Endothelial cell of umbilical vein (primary cell): Measurements from ENCODE around the gene ATXN3. TPM values are rescaled to one million over a fixed set of nuclear protein-coding genes. Genes with fewer than 3 reads are reported as not detected.

Source experiments
- BruUV-seq: library from RNA; stranded (reverse); fragments of 400-500 nt; replicated peaks from 2 replicates; lab custom pipeline; 2021; lab: Mats Ljungman, UMichigan
- CTCF ChIA-PET: fragments of 300-600, 350-600 bp; sonication (Branson Sonifier 250); formaldehyde crosslinking; loops from one replicate; lab custom pipeline; 2021; ENCODE audit warnings: antibody characterized with exemption, inconsistent platforms; lab: Charles Lee
- POLR2A ChIA-PET: fragments of 300-600, 350-600 bp; sonication (Branson Sonifier 250); formaldehyde crosslinking; loops from one replicate; lab custom pipeline; 2021; ENCODE audit warnings: antibody characterized with exemption, inconsistent platforms; lab: Charles Lee
- DNase-seq: peaks from one replicate; pipeline ENCODE4 v3.0.0-alpha.2; 2011; ENCODE audit warnings: low read depth, low spot score
- FAIRE-seq: peaks from 2 replicates; lab custom pipeline; 2011; peaks lifted over from hg19 to GRCh38; lab: Jason Lieb, UNC
- H2AFZ ChIP-seq: 2 replicates; pipeline ENCODE4 v1.6.0; 2012; ENCODE audit warnings: low read depth, low read length, control low read depth, inconsistent platforms
- H3K27ac ChIP-seq: 2 replicates; pipeline ENCODE4 v1.5.1; 2011; ENCODE audit warnings: low read depth, mild to moderate bottlenecking, control low read depth, low read length, moderate library complexity; ENCODE audit not compliant: insufficient read depth
- H3K27me3 ChIP-seq, 2 experiments: 2 replicates each; pipeline versions ENCODE4 v1.6.0 to v1.6.1; 2011; ENCODE audit warnings: low read length in 2 of 2, mixed read lengths in 1 of 2; ENCODE audit not compliant: control insufficient read depth in 2 of 2, insufficient read depth in 2 of 2
- H3K36me3 ChIP-seq, 2 experiments: 2 replicates in 1 of 2; 3 replicates in 1 of 2; pipeline ENCODE4 v1.5.1; 2011; ENCODE audit warnings: low read length in 2 of 2, mild to moderate bottlenecking in 1 of 2, moderate library complexity in 1 of 2; ENCODE audit not compliant: control insufficient read depth in 2 of 2, insufficient read depth in 2 of 2; ENCODE audit errors: extremely low read depth in 1 of 2
- H3K4me1 ChIP-seq: 3 replicates; pipeline ENCODE4 v1.5.1; 2011; ENCODE audit warnings: mild to moderate bottlenecking, low read length; ENCODE audit not compliant: control insufficient read depth, insufficient read depth; ENCODE audit errors: extremely low read depth
- H3K4me2 ChIP-seq: 2 replicates; pipeline ENCODE4 v1.6.1; 2011; ENCODE audit warnings: low read length, control low read depth, mixed read lengths; ENCODE audit not compliant: insufficient read depth
- H3K4me3 ChIP-seq, 3 experiments: fragments of 200-600 bp in 1 of 3; sonication (generic), shearing (Covaris generic) in 1 of 3; replicated peaks in 1 of 3; 2 replicates each; pipeline ENCODE4 v1.5.1; 2011 to 2016; ENCODE audit warnings: control low read depth in 3 of 3, low read length in 3 of 3, mild to moderate bottlenecking in 2 of 3, inconsistent platforms in 1 of 3, low read depth in 1 of 3, moderate library complexity in 1 of 3; ENCODE audit not compliant: insufficient read depth in 1 of 3
- H3K79me2 ChIP-seq: 2 replicates; pipeline ENCODE4 v1.6.0; 2012; ENCODE audit warnings: low read length, inconsistent platforms; ENCODE audit not compliant: control insufficient read depth, insufficient read depth
- H3K9ac ChIP-seq: replicated peaks from 2 replicates; pipeline ENCODE3; 2011; ENCODE audit warnings: low read length, control low read depth; ENCODE audit not compliant: insufficient read depth; ENCODE audit errors: extremely low read depth
- H3K9me1 ChIP-seq: replicated peaks from 3 replicates; pipeline ENCODE4 v1.6.0; 2011; ENCODE audit warnings: mild to moderate bottlenecking, low read length; ENCODE audit not compliant: control insufficient read depth, insufficient read depth; ENCODE audit errors: extremely low read depth
- H3K9me3 ChIP-seq: replicated peaks from 2 replicates; pipeline ENCODE4 v1.5.1; 2012; ENCODE audit warnings: low read length, inconsistent platforms; ENCODE audit not compliant: control insufficient read depth, insufficient read depth
- H4K20me1 ChIP-seq: replicated peaks from 2 replicates; pipeline ENCODE3; 2011; ENCODE audit warnings: mild to moderate bottlenecking, low read length; ENCODE audit not compliant: control insufficient read depth, insufficient read depth; ENCODE audit errors: extremely low read depth
- CTCF ChIP-seq, 2 donors: IDR thresholded peaks; 1 replicate in 1 of 2; 2 replicates in 1 of 2; pipeline ENCODE4 v1.5.1; 2011; ENCODE audit warnings: low read length in 2 of 2, mild to moderate bottlenecking in 2 of 2, moderate library complexity in 2 of 2, control low read depth in 1 of 2, inconsistent platforms in 1 of 2, low read depth in 1 of 2; ENCODE audit not compliant: insufficient read depth in 1 of 2; ENCODE audit errors: extremely low read depth in 1 of 2
- EZH2 ChIP-seq: IDR thresholded peaks from 2 replicates; pipeline ENCODE4 v1.6.1; 2012; ENCODE audit warnings: borderline replicate concordance, low read depth, mild to moderate bottlenecking, moderate library complexity, low read length, inconsistent platforms; ENCODE audit not compliant: severe bottlenecking
- FOS ChIP-seq: IDR thresholded peaks from 2 replicates; pipeline ENCODE4 v1.6.1; 2011; ENCODE audit warnings: mild to moderate bottlenecking, low read length, moderate library complexity, borderline replicate concordance; ENCODE audit not compliant: insufficient read depth
- GATA2 ChIP-seq: IDR thresholded peaks from 2 replicates; pipeline ENCODE4 v1.7.0; 2011; ENCODE audit warnings: low read depth, mild to moderate bottlenecking, moderate library complexity, mixed read lengths, low read length; ENCODE audit not compliant: insufficient read length, insufficient read depth
- JUN ChIP-seq: IDR thresholded peaks from 2 replicates; pipeline ENCODE4 v1.6.1; 2011; ENCODE audit warnings: borderline replicate concordance, low read depth; ENCODE audit not compliant: insufficient read length, insufficient read depth
- MAX ChIP-seq: IDR thresholded peaks from 2 replicates; pipeline ENCODE4 v1.6.1; 2011; ENCODE audit not compliant: insufficient read depth, insufficient read length
- MYC ChIP-seq: IDR thresholded peaks from one replicate; pipeline ENCODE4 v1.6.1; 2011; ENCODE audit warnings: mild to moderate bottlenecking, low read depth, low read length
- POLR2A ChIP-seq: IDR thresholded peaks from 2 replicates; pipeline ENCODE4 v1.6.1; 2012; ENCODE audit warnings: low read depth, mild to moderate bottlenecking, control low read depth, low read length
- POLR2AphosphoS5 ChIP-seq: IDR thresholded peaks from 2 replicates; pipeline ENCODE4 v1.6.1; 2012; ENCODE audit warnings: low read depth, mild to moderate bottlenecking, control low read depth, low read length, moderate library complexity; ENCODE audit not compliant: insufficient read depth
- dilution Hi-C: fragments of 300-500 bp; cut with MboI; formaldehyde crosslinking; loops from one replicate; pipeline ENCODE4 v1.15.0; 2019; ENCODE audit warnings: low sequenced_read_pairs; ENCODE audit not compliant: extremely low pct_ligation_motif_present
- intact Hi-C: fragments of 100-400 bp; cut with micrococcal nuclease; formaldehyde crosslinking; loops from one replicate; pipeline ENCODE4 v1.10.0; 2022
- polyA plus RNA-seq, 4 experiments: library from polyadenylated mRNA; depleted of rRNA in 3 of 4; stranded (reverse) in 3 of 4; unstranded in 1 of 4; fragments of >200 nt; gene quantifications; 2 replicates each; pipeline versions ENCODE4 v1.2.1 to v1.2.3, GENCODE V29; 2011 to 2012; ENCODE audit warnings: missing spikeins in 1 of 4
- total RNA-seq: library from RNA; stranded (reverse); gene quantifications from 2 replicates; pipeline ENCODE4 v1.2.3, GENCODE V29; 2021

Gene ATXN3
- total and polyA plus RNA-seq, 2 donors (not counting 3 experiments of a cell fraction or from before 2014, with no cell fraction given) = 7.9 to 30.2 TPM

- dilution Hi-C loops = no loop called here
- Histone ChIP-seq H3K27ac (peak overlapping the region; percentile 56), H4K20me1 (no peaks in the 10 kb centered on the region), H2AFZ (peak overlapping the region; percentile 69), H3K4me2 (peak overlapping the region; percentile 68), H3K79me2 (peaks cover 21% of the 10 kb centered on the region), H3K9me1 (no peaks in the 10 kb centered on the region), H3K9me3 (no peaks in the 10 kb centered on the region), H3K9ac (peak overlapping the region; percentile 77), H3K4me1 (peaks cover 5% of the 10 kb centered on the region), H3K36me3 (no peaks in the 10 kb centered on the region), H3K27me3 (peaks cover 0 to 1% of the 10 kb centered on the region in 2 experiments), H3K4me3 (peak overlapping the region; percentile 63 to 90 (median 83))
- ChIA-PET CTCF (interaction anchor here (0.8 to 4.0 kb wide), 10 partner anchors 15 to 585 kb away, joined by 3 to 145 read pairs (median 6); partner anchors contain the start of genes CPSF2, NDUFB1 and TRIP11), POLR2A (interaction anchor here (0.6 to 1.7 kb wide), 4 partner anchors 8 to 65 kb away, joined by 4 to 11 read pairs (median 4); partner anchors contain the start of gene TRIP11)
- BruUV-seq = TSS peak; percentile 56
- intact Hi-C loops = loop anchor here (5.0 to 10.0 kb wide), 3 partner anchors 123 to 1080 kb away; partner anchors contain the start of genes FBLN5, LYSET and MOAP1
- FAIRE-seq = no peak
- TF ChIP-seq JUN = no peak
- no peak for TF ChIP-seq POLR2A
- TF ChIP-seq MAX = no peak
- no peak for TF ChIP-seq POLR2AphosphoS5
- no peak for TF ChIP-seq EZH2
- no peak for TF ChIP-seq CTCF (IDR thresholded peaks at IDR 0.05; ENCODE audit: extremely low read depth in 1 of 2, insufficient read depth in 1 of 2, low read depth in 1 of 2, low read length in 2 of 2)
- TF ChIP-seq FOS = no peak
- TF ChIP-seq MYC = no peak
- no peak for TF ChIP-seq GATA2
- DNase-seq = no peak
Measured at GRCh38 chr14:92105073-92105892, 1.1 kb downstream of the ATXN3 start.
